BLaER1 treated with 17β-estradiol and CSF1 and Interleukin-3, amounts not matched to agents 10 nM and 100 nM (cell line): ENCODE data around the gene HDHD5.
"Not testable (repeated sequence)": the region's sequence is repeated elsewhere in the genome, so short reads cannot be mapped to it uniquely, and the experiment has no call there.

Experiments
- H3K27ac ChIP-seq, 11 experiments: shearing (Covaris generic); formaldehyde crosslinking; 2 replicates each; pipeline ENCODE4 v1.8.1; 2022
- H3K27me3 ChIP-seq, 11 experiments: shearing (Covaris generic); formaldehyde crosslinking; 2 replicates each; pipeline ENCODE4 v1.8.1; 2022
- H3K36me3 ChIP-seq, 11 experiments: shearing (Covaris generic); formaldehyde crosslinking; 2 replicates each; pipeline ENCODE4 v1.8.1; 2022
- H3K4me1 ChIP-seq, 10 experiments: shearing (Covaris generic); formaldehyde crosslinking; 2 replicates each; pipeline ENCODE4 v1.8.1; 2022
- H3K4me2 ChIP-seq, 11 experiments: shearing (Covaris generic); formaldehyde crosslinking; 2 replicates each; pipeline ENCODE4 v1.8.1; 2022
- H3K4me3 ChIP-seq, 10 experiments: shearing (Covaris generic); formaldehyde crosslinking; 2 replicates each; pipeline ENCODE4 v1.8.1; 2022
- H3K9ac ChIP-seq, 11 experiments: shearing (Covaris generic); formaldehyde crosslinking; 2 replicates each; pipeline ENCODE4 v1.8.1; 2022
- H3K9me3 ChIP-seq, 11 experiments: shearing (Covaris generic); formaldehyde crosslinking; replicated peaks in 1 of 11; 2 replicates each; pipeline ENCODE4 v1.8.1; 2022
- H4K20me1 ChIP-seq, 11 experiments: shearing (Covaris generic); formaldehyde crosslinking; 2 replicates each; pipeline ENCODE4 v1.8.1; 2022
- Cebpa-rat ChIP-seq, 11 experiments: shearing (Covaris generic); IDR thresholded peaks; 2 replicates each; pipeline ENCODE4 v1.8.1; 2022

HDHD5 gene

GRCh38 chr22:17161991-17162390 is 2.9 kb upstream of the HDHD5 start:
- H3K4me3 ChIP-seq = no peak overlapping the region
- peaks cover 0 to 10% (median 0%) of the 10 kb centered on the region in 11 experiments; a peak in 4 of 22 replicates for H3K36me3 ChIP-seq
- TF ChIP-seq Cebpa-rat (IDR thresholded peaks at IDR 0.05) = no peak
- peaks cover 20 to 29% (median 25%) of the 10 kb centered on the region in 10 experiments for H3K4me1 ChIP-seq
- no peaks in the 10 kb centered on the region for H3K9me3 ChIP-seq
- no peak overlapping the region for H3K27ac ChIP-seq
- H3K27me3 ChIP-seq = no peaks in the 10 kb centered on the region
- peaks cover 5 to 16% (median 12%) of the 10 kb centered on the region in 11 experiments; a peak in 14 of 22 replicates for H4K20me1 ChIP-seq
- H3K9ac ChIP-seq = no peak overlapping the region
- H3K4me2 ChIP-seq = no peak overlapping the region

- Histone ChIP-seq H3K36me3 (peaks cover 0 to 24% (median 0%) of the 10 kb centered on the region in 11 experiments; a peak in 7 of 22 replicates), H3K27me3 (no peaks in the 10 kb centered on the region), H3K4me1 (peaks cover 41 to 50% (median 47%) of the 10 kb centered on the region in 10 experiments), H3K4me3 (peak overlapping the region; percentile 63 to 81 (median 74)), H4K20me1 (peaks cover 26 to 40% (median 35%) of the 10 kb centered on the region in 11 experiments; a peak in 21 of 22 replicates), H3K9me3 (no peaks in the 10 kb centered on the region), H3K4me2 (peak overlapping the region; percentile 80 to 96 (median 91)), H3K27ac (peak overlapping the region; percentile 51 to 93 (median 89); a peak in 21 of 22 replicates), H3K9ac (peak overlapping the region; percentile 73 to 93 (median 86))
- no peak for TF ChIP-seq Cebpa-rat (IDR thresholded peaks at IDR 0.05)
Observed at GRCh38 chr22:17159504-17159951, 451 bp upstream of the HDHD5 start.

- Histone ChIP-seq H3K36me3 (peaks cover 0 to 30% (median 9%) of the 10 kb centered on the region in 11 experiments; a peak in 14 of 22 replicates), H3K4me2 (peak overlapping the region; percentile 80 to 97 (median 91)), H3K4me3 (peak overlapping the region; percentile 63 to 81 (median 74)), H3K27me3 (no peaks in the 10 kb centered on the region), H3K27ac (peak overlapping the region; percentile 29 to 93 (median 89)), H3K9ac (peak overlapping the region; percentile 73 to 93 (median 86)), H3K4me1 (peaks cover 41 to 57% (median 50%) of the 10 kb centered on the region in 10 experiments), H3K9me3 (no peaks in the 10 kb centered on the region), H4K20me1 (peaks cover 31 to 54% (median 49%) of the 10 kb centered on the region in 11 experiments; a peak in 21 of 22 replicates)
- no peak for TF ChIP-seq Cebpa-rat (IDR thresholded peaks at IDR 0.05)
Observed at GRCh38 chr22:17158176-17158567, 905 bp downstream of the HDHD5 start.

GRCh38 chr22:17157714-17158113 is 1.4 kb downstream of the HDHD5 start:
- Histone ChIP-seq H3K36me3 (peaks cover under 1 to 35% (median 12%) of the 10 kb centered on the region in 11 experiments; a peak in 16 of 22 replicates), H3K27me3 (no peaks in the 10 kb centered on the region), H3K4me1 (peaks cover 41 to 62% (median 52%) of the 10 kb centered on the region in 10 experiments), H3K9me3 (no peaks in the 10 kb centered on the region), H3K9ac (peak overlapping the region; percentile 73 to 93 (median 86); a peak in 20 of 22 replicates), H3K4me2 (peak overlapping the region; percentile 80 to 97 (median 91)), H3K27ac (peak overlapping the region in 9 of 11 experiments; percentile 81 to 93 (median 90); a peak in 15 of 22 replicates), H3K4me3 (peak overlapping the region; percentile 63 to 81 (median 74)), H4K20me1 (peaks cover 36 to 58% (median 53%) of the 10 kb centered on the region in 11 experiments; a peak in 21 of 22 replicates)
- TF ChIP-seq Cebpa-rat (IDR thresholded peaks at IDR 0.05) = no peak

GRCh38 chr22:17155941-17156340 is 3.1 kb downstream of the HDHD5 start:
- Histone ChIP-seq H3K27me3 (no peaks in the 10 kb centered on the region), H3K4me1 (peaks cover 41 to 73% (median 56%) of the 10 kb centered on the region in 10 experiments), H3K9me3 (no peaks in the 10 kb centered on the region), H3K27ac (0 out of 22 replicates have a peak overlapping the region, but pooled peaks of 1 of the 11 experiments have one; percentile 3), H3K4me3 (peak overlapping the region in 7 of 10 experiments; percentile 8 to 81 (median 78); a peak in 5 of 20 replicates), H3K36me3 (peaks cover 3 to 44% (median 23%) of the 10 kb centered on the region in 11 experiments; a peak in 16 of 22 replicates), H3K9ac (peak overlapping the region in 1 of 11 experiments; percentile 24; a peak in 3 of 22 replicates), H3K4me2 (peak overlapping the region; percentile 80 to 97 (median 91)), H4K20me1 (peaks cover 51 to 76% (median 71%) of the 10 kb centered on the region in 11 experiments; a peak in 21 of 22 replicates)
- TF ChIP-seq Cebpa-rat (IDR thresholded peaks at IDR 0.05) = no peak

GRCh38 chr22:17152971-17153370 is 6.1 kb downstream of the HDHD5 start:
- Histone ChIP-seq H3K4me3 (no peak overlapping the region), H3K27ac (no peak overlapping the region), H3K4me1 (peaks cover 26 to 73% (median 49%) of the 10 kb centered on the region in 10 experiments), H3K9ac (no peak overlapping the region), H3K9me3 (no peaks in the 10 kb centered on the region), H3K4me2 (peak overlapping the region in 2 of 11 experiments; percentile 5 to 19; a peak in 2 of 22 replicates), H3K36me3 (peaks cover 23 to 72% (median 43%) of the 10 kb centered on the region in 11 experiments), H4K20me1 (peaks cover 79 to 100% (median 99%) of the 10 kb centered on the region in 11 experiments; a peak in 21 of 22 replicates), H3K27me3 (no peaks in the 10 kb centered on the region)
- TF ChIP-seq Cebpa-rat (IDR thresholded peaks at IDR 0.05) = no peak

DNA sequence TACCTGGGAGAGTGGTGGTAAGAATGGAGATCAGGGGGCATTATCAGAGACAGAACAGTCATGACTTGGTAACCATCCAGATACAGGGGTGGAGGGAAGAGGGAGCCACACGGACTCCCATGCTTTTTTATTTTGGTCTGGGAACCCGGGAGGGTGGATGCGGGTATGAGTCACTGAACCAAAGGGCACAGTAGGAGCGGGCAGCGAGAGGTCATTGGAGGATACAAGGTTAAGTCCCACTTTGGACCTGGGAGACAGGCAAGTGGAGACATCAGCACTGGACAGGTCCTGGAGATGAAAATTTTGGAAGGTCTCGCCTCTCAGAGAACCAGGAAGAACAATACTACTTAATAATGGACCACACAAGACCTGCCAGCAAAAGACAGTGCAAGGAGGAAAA is 6.7 kb downstream of the HDHD5 start:
- peaks cover 29 to 72% (median 47%) of the 10 kb centered on the region in 11 experiments for H3K36me3 ChIP-seq
- H3K9ac ChIP-seq = no peak overlapping the region
- H3K27ac ChIP-seq = no peak overlapping the region
- peak overlapping the region in 3 of 11 experiments; percentile 0 to 19 (median 5); a peak in 2 of 22 replicates for H3K4me2 ChIP-seq
- H3K4me1 ChIP-seq = peaks cover 20 to 66% (median 43%) of the 10 kb centered on the region in 10 experiments
- H4K20me1 ChIP-seq = peaks cover 79 to 100% (median 99%) of the 10 kb centered on the region in 11 experiments; a peak in 21 of 22 replicates
- no peaks in the 10 kb centered on the region for H3K9me3 ChIP-seq
- TF ChIP-seq Cebpa-rat (IDR thresholded peaks at IDR 0.05) = no peak
- no peaks in the 10 kb centered on the region for H3K27me3 ChIP-seq
- no peak overlapping the region for H3K4me3 ChIP-seq

GRCh38 chr22:17149076-17149815 is 9.8 kb downstream of the HDHD5 start:
- peak overlapping the region in 1 of 11 experiments; percentile 8; a peak in 1 of 22 replicates for H3K27ac ChIP-seq
- peaks cover 55 to 100% (median 95%) of the 10 kb centered on the region in 11 experiments; a peak in 21 of 22 replicates for H4K20me1 ChIP-seq
- peak overlapping the region in 4 of 11 experiments; percentile 4 to 36 (median 12); a peak in 4 of 22 replicates for H3K4me2 ChIP-seq
- peaks cover 50 to 89% (median 70%) of the 10 kb centered on the region in 11 experiments for H3K36me3 ChIP-seq
- peaks cover 5 to 41% (median 25%) of the 10 kb centered on the region in 10 experiments; a peak in 18 of 20 replicates for H3K4me1 ChIP-seq
- H3K4me3 ChIP-seq = no peak overlapping the region
- no peaks in the 10 kb centered on the region for H3K9me3 ChIP-seq
- no peak overlapping the region for H3K9ac ChIP-seq
- H3K27me3 ChIP-seq = no peaks in the 10 kb centered on the region
- no peak for TF ChIP-seq Cebpa-rat (IDR thresholded peaks at IDR 0.05)

DNA sequence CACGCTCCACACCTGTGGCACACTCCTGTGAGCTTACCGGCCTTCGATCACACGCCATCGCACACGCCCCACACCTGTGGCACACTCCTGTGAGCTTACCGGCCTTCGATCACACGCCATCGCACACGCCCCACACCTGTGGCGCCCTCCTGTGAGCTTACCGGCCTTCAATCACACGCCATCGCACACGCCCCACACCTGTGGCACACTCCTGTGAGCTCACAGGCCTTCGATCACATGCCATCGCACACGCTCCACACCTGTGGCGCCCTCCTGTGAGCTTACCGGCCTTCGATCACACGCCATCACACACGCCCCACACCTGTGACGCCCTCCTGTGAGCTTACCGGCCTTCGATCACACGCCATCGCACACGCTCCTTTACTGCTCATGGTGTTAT is 11.6 kb downstream of the HDHD5 start:
- not testable (repeated sequence) for H3K4me2 ChIP-seq, H3K4me3 ChIP-seq, H3K27me3 ChIP-seq, H3K9me3 ChIP-seq, H3K27ac ChIP-seq, H3K9ac ChIP-seq
- Histone ChIP-seq H3K4me1 (peaks cover under 1 to 29% (median 21%) of the 10 kb centered on the region in 10 experiments; a peak in 16 of 20 replicates), H4K20me1 (peaks cover 43 to 100% (median 94%) of the 10 kb centered on the region in 11 experiments; a peak in 21 of 22 replicates), H3K36me3 (peaks cover 64 to 94% (median 75%) of the 10 kb centered on the region in 11 experiments)
